ENCODE data around the gene CRKL. TPM values are rescaled to one million over a fixed set of nuclear protein-coding genes. Genes with fewer than 3 reads are reported as not detected.
A peak's percentile ranks its signal among the peaks of the same experiment; 100 is the strongest.
"Not testable (repeated sequence)": the region's sequence is repeated elsewhere in the genome, so short reads cannot be mapped to it uniquely, and the experiment has no call there.

Gene CRKL, protein sequence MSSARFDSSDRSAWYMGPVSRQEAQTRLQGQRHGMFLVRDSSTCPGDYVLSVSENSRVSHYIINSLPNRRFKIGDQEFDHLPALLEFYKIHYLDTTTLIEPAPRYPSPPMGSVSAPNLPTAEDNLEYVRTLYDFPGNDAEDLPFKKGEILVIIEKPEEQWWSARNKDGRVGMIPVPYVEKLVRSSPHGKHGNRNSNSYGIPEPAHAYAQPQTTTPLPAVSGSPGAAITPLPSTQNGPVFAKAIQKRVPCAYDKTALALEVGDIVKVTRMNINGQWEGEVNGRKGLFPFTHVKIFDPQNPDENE
- polyA plus RNA-seq (ENCODE audit: insufficient read length in 3 of 3): 10 to 100 TPM; 63.1 to 65.0 (median 64.5) TPM

DNA sequence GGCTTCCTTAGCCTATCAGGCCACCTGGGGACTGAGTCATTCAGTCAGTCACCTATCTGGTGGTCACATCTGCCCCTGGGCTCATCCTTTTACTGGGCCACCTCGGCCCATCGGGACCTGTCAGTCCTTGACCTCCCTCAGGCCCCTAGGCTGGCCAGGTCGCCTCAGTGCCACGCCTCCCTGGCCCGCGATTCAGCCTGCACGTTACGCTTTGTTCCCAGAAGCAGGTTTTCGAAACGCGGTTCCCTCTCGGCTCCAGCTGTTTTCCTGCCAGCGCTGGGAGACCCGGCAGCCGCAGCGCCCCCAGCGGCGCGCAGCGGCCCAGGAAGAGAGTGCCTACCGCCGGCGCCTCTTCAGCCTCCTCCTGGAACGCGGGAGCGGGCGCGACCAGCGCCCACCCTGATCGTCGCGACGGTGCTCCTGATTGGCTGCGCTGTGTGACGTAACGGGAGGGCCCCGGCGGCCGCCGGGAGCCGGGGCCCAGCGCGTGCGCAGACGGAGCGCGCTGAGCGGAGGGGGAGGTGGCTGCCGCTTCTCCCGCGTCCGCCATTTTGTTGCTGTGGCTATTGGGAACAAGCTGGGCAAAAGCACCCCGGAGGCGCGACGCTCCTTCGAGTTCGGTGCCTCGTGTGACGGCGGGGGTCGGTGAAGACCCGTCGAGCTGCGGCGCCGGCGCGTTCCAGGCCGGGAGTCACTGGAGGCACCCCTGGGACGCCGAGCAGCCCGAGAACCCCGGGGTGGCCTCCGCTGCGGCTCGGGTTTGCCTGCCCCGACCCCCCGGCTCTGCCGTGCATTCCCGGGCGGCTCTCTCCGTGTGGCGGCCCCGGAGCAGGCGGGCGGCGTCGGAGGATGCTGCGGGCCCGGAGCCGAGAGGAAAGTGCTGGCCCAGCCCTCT, at the start of gene CRKL:
Gene CRKL (plus strand): TSS at position 492 of the 895 bp plus-strand sequence. CDS start 528 bp downstream, outside the sequence.
- DNase-seq (ENCODE audit: low read depth in 3 of 3, low spot score in 2 of 3): peak; percentile 91 to 95 (median 95)

DNA sequence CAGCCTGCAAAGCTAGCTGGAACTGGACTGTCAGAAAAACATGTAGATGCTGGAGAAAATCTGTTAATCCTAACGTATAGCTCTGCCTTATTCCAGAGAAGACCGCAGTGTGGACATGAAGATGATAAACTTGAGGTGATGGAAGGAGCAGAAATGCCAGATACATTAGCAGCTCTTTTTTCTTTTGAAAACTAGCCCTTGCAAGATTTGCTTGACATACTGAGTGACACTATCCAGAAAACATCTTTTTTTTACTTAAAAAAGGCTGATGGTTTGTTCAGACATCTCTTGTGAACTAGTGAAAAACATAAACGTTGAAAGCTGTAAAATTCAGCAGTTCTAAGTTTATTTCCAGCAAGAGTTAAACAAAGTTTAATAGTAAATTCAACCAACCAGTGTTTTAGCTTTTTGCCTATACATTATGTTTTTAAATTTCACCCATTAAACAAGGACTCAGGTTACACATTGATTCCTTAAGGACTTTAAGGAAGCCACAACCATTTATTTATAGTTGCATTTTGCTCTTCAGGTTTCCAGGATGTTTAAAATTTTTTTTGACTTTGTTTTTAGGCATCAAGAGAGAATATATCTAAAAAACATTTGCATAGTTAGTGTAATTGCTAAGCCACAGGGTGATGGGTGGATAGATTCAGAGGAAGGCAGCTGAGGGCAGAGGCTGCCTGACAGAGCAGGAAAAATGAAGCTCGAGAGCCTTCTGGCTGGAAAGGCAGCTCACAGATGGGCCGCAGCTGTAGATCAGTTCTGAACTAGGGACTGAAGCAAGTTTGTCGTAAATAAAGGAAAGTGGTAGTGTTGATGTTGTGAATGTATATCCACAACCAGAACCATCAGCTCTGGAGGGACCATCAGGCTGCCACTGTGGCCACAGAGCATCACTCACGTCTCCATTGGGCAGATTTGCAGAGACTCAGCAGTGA, 48.9 kb upstream of the CRKL start:
- no peak for DNase-seq (ENCODE audit: low read depth in 3 of 3, low spot score in 2 of 3)

DNA sequence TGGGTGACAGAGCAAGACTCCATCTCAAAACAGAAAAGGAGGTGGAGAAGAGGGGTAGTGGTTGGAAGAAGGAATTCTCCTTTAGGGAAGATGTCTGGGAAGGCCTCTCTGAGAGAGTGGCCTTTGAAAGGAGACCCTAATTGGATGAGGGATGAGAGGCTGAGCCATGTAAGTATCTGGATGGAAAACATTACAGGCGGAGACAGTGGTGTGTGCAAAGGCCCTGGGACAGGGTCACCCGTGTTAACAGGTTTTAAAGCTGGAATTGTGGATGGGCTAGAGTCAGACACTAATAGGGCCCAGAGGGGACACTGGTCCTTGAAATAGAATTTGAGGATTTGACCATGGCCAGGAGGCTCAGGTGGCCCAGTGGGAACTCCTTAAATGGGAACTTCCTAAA, 48.0 kb upstream of the CRKL start:
- no peak for DNase-seq (ENCODE audit: low read depth in 3 of 3, low spot score in 2 of 3)

DNA sequence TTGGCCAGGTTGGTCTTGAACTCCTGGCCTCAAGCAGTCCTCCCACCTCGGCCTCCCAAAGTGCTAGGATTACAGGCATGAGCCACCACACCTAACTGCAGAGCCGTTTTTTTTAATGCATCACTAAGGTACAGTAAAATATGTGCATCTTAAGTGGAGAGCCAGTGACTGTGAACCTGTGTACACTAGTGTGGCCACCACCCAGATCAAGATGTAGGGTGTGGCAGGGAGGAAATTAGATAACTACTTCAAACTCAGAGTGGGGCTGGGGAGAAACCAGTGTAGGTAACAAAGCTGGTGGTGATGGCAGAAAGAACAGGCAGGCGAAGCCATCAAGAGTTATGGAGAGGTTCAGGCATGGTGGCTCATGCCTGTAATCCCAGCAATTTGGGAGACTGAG, 44.0 kb upstream of the CRKL start:
- no peak for DNase-seq (ENCODE audit: low read depth in 3 of 3, low spot score in 2 of 3)

DNA sequence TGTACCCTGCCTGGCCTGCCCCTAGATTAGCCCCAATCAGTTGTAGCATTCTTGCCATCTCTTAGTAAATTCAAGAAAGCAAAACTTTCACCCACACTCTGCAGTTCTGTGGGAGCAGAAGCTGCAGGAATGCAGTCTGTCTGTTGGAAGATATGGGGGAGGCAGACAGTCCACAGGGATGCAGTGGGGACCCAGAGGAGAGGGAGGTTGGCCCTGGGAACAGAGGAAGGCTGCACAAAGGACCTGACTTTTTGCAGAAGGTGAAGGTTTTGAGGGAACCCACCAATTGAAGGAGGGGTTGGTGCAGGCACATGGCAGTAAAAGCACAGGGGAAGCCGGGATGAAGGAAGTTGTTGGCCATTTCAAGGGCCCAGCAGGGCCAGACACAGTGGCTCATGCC, 41.9 kb upstream of the CRKL start:
- no peak for DNase-seq (ENCODE audit: low read depth in 3 of 3, low spot score in 2 of 3)

DNA sequence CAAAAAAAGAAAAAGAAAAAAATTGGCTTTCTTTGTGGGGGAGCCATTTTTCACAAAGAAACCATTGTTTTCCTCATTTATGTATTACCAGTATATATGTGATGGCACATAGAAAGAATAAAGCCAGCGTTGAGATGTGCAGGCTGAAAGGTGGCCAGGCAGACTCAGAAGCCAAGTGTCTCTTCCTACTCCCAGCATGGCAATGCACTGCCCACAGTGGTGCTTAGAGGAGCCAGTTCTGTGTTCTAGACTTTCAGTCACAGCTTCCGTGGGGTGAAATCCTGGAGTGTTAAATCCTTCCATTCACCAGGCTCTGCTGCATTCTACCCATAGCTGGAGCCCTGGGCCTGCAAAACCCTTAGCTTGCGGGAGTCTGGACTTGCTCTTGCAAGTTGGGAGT, 39.5 kb upstream of the CRKL start:
- no peak for DNase-seq (ENCODE audit: low read depth in 3 of 3, low spot score in 2 of 3)

DNA sequence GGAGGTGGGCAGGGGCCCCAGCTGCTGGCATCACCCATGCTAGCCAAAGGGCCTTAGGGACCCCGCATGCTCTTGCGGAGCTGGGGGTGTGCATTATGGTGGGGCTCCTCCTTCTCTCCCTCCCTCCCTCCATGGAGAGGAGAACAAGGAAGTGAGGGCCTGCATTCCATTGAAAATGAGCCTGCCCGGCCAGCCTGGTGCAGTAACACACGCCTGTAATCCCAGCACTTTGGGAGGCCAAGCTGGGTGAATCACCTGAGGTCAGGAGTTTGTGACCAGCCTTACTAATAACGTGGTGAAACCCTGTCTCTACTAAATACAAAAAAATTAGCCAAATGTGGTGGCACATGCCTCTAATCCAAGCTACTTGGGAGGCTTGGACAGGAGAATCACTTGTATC, 36.0 kb upstream of the CRKL start:
- DNase-seq (ENCODE audit: low read depth in 3 of 3, low spot score in 2 of 3): no peak

DNA sequence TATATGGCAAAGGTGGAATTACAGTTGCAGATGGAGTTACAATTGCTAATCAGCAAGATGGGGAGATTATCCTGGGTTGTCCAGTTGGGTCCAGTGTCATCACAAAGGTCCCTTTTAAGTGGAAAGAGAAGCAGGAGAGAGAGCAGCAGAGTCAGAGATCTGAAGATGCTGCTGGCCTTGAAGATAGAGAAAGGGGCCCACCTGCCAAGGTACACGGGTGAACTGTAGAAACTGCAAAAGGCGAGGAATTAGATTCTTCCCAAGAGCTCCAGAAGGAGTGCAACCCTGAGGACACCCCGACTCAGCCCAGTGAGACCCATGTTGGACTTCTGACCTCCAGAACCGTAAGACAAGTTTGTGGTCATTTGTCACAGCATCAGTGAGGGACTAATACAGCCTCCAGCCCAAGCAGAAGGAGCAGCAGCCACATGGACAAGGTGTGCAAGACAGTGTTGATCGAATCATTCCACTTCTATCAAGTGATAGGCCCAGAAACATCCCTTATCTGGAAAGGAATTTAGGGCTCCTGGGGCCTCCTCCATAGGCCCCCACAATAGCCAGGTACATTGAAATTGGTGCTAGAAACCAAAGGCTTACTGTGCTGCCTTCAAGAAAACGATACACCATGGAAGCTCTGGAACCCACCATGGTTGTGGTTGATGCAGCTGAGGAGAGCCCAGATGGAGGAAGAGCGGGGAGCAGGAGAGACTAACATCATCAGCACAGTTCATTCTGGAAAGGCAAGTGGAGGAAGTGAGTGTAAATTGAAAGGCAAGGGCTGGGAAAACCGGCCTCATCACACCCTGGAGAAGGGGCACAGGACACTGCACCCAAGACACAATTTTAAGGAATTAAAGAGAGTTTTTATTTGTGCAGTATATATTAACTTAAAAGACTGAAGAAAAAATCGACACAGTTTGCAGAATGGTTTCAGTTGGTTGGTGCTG, 35.1 kb upstream of the CRKL start:
- no peak for DNase-seq (ENCODE audit: low read depth in 3 of 3, low spot score in 2 of 3)

DNA sequence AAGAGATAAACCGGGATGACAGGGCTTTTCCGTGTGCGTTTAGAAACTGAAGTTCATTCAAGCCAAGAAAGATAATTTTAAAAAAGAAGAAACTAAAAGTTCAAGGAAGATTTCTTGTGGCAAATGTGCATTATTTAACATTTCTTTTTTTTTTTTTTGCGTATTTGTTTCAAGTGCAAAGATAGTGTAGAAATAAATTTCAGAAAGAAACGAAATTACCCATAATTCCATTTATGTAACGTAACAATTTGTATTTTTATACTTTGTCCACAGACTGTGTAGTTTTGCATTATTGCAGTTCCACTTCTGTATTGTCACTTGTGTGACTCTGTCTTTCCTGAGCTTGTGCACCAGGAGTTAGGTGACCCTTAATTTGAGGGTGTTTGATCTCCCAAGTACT, 34.4 kb upstream of the CRKL start:
- DNase-seq (ENCODE audit: low read depth in 3 of 3, low spot score in 2 of 3): no peak

DNA sequence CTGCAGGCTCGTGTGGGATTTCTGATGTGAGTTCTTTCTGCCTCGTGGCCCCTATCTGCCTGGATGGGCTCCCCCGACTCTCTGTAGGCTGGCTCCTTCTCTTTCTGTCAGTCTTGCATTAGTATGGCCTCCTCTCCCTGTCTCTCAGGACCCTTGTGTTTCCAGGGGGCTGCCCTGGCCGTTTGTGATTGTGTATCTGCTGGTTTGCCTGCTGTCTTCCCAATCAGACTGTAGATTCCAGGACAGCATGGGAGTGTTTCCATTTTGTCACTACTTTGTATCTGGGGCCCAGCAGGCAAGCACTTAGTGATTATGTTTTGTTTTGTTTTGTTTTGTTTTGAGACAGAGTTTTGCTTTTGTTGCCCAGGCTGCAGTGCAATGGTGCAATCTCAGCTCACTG, 32.8 kb upstream of the CRKL start:
- DNase-seq (ENCODE audit: low read depth in 3 of 3, low spot score in 2 of 3): no peak

DNA sequence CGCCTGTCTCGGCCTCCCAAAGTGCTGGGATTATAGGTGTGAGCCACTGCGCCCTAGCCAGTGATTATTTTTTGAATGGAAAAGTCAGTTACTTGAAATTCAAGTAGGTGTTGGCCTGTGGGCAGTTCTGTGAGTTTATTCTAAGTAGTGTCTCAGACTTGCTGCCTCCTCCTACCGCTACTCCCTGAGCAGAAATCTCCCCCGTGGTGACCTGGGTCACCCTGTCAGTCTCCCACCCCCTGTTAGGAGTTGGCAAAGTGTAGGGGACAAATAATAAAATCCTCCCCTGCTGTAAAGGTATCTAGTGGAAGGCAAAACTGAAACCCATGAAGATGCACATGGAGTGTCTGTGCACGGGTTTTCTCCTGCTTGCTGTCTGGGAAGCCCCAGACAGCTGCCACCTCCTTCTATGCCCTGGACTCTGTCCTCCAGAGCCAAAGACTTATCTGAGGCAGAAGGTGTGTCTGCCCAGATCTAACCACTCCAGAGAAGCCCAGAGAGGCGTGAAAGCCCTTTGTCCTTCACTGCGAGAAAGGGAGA, 32.1 kb upstream of the CRKL start:
- no peak for DNase-seq (ENCODE audit: low read depth in 3 of 3, low spot score in 2 of 3)

DNA sequence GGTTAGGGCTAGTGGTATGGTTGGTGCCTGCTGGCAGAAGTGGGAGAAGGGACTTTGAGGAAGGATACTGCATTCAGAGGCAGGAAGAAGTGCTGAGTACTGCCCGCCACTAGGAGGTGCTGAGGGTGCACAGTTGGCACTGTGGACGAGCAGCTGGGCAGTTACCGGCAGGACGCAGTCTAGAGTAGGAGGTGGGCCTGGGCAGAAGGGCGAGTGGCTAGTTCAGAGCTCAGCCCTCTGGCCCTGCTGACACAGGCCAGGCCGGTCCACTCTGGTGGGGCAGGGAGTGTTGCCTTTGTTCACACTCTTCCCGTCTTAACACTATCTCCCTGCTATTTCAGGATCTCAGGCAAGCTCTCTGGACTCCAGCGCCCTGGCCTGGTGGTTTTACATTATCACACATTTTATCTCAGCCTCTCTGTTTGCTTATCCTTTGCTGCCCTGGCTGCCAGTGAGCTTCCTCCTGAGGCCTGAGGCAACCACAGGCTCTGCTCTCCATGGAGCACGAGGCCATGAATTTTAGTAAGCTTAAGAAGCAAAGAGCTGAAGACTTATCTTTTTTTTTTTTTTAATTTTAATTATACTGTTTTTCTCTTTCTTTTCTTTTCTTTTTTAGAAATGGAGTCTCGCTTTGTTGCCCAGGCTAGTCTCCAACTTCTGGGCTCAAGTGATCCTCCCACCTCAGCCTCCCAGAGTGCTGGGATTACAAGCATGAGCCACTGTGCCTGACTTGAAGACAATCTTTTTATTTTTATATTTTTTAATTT, 31.5 kb upstream of the CRKL start:
- peak in 2 of 3 donors; percentile 36 to 51 for DNase-seq (ENCODE audit: low read depth in 3 of 3, low spot score in 2 of 3)

DNA sequence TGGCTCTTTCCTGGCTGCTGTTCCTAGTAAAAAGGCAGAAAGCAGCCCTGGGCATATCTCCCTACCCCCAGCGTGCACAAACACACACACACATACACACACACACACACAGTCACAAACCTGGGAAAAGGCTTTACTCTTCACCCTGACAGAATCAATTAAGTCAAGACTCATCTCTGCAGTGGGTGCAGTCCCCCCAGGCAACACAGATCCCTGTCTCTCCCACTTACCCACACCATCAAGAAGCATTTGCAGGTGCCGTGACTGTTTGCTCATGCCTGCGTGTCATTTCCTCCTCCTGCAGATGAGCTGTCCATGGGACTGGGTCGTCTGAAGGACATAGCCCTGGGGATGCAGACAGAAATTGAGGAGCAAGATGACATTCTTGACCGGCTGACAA, 29.8 kb upstream of the CRKL start:
- no peak for DNase-seq (ENCODE audit: low read depth in 3 of 3, low spot score in 2 of 3)

DNA sequence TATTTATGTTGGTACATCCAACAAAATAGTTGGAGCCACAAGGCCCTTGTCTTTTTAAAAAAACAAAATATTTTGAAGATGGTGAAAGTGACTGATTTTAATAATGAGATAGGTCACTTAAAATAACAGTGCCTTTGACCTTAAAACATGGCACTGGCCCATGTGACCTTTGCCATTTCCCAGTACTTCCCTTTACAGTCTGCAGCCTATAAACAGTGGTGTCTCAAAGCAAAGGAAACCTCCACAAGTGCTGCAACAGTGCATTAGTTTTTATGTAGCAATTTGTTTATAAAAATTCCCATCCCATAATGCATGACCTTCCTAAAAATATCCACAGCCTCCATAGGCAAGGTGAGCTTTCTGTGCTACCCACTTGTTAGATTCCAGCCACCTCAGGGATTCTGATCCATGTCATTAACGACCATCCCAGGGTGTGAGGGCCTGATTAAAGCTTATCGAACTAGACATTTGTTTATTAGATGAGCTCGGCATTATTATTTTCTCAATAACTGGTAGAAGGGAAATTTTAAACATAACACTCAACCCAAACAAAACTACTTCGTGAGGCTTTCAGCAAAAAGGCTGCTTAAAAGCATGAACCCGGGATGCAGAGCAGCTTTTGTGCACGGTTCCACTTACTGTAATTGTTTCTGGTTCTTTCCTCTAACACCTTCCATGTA, 28.0 kb upstream of the CRKL start:
- DNase-seq (ENCODE audit: low read depth in 3 of 3, low spot score in 2 of 3): no peak

DNA sequence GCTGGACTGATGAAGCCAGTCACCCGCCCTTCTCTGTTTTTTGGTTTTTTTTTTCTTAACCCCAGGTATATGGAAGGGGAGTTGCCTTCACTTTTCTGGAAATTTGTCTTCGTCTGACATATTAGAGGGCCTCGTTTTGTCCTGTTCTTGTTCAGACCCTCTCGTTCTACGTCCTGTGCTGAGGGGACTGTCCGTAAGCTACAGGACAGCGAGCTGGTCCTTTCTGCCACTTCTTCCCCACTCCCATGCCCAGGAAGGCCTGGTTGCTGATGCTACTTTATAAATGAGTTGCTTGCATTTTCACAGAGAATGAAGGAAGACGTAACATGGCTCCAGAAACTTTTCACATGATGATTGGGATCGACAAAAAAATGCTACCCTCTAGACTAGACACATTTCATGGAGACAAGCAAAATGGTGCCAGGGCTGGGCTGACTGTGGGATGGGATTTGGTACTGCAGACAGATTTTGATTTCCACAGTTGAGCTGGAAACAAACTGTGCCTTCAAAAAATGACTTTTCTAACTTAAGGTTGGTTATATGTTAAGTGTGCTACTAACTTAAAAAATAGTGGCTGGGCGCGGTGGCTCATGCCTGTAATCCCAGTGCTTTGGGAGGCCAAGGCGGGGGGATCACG, 27.2 kb upstream of the CRKL start:
- DNase-seq (ENCODE audit: low read depth in 3 of 3, low spot score in 2 of 3): no peak

DNA sequence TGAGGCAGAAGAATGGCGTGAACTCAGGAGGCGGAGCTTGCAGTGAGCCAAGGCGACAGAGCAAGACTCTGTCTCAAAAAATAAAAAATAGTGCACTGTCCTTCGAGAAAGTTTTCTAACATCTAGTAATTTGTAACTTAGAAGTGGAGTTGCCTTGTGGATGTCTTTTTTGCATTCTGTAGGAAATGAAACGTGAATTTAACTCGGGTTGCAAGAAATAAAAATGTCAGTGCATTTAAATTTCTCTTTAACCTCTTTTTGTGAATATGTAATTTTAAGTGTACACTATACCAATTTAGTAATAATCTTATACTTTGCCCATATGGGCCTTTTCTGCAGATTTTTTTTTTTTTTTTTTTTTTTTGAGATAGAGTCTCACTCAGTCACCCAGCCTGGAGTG, 26.2 kb upstream of the CRKL start:
- DNase-seq (ENCODE audit: low read depth in 3 of 3, low spot score in 2 of 3): no peak

DNA sequence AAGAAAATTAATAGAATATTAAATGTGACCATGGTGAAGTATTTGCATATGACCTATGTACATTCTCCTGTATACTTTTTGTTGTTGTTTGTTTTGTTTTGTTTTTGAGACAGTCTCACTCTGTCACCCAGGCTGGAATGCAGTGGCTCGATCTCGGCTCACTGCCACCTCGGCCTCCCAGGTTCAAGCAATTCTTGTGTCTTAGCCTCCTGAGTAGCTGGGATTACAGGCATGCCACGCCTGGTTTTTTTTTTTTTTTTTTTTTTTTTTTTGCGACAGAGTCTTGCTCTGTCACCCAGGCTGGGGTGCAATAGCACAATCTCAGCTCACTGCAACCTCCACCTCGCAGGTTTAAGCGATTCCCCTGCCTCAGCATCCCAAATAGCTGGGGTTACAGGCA, 19.5 kb upstream of the CRKL start:
- not testable (repeated sequence) for DNase-seq (ENCODE audit: low read depth in 3 of 3, low spot score in 2 of 3)

All from right renal cortex interstitium (tissue), 3 donors.